ENCODE results near the gene GPR18. TPM values are rescaled to one million over a fixed set of nuclear protein-coding genes. Genes with fewer than 3 reads are reported as not detected.
A peak's percentile ranks its signal among the peaks of the same experiment; 100 is the strongest.

The GPR18 gene
- total and polyA plus RNA-seq, 7 donors = 0.01 to 0.27 TPM; not detected in 5

- no peaks in the 10 kb centered on the region for H3K27me3 ChIP-seq (ENCODE audit: insufficient read depth in 3 of 3, low read length in 2 of 3)
- no peaks in the 10 kb centered on the region for H3K36me3 ChIP-seq (ENCODE audit: insufficient read depth in 1 of 2, low read depth in 1 of 2)
- H3K27ac ChIP-seq = peak overlapping the region; percentile 25
- H3K4me1 ChIP-seq = peaks cover 71% of the 10 kb centered on the region
- no peaks in the 10 kb centered on the region for H3K9me3 ChIP-seq
- H3K4me3 ChIP-seq = no peak overlapping the region
- intact Hi-C loops (cut with DNase I) = loop anchor here in 1 of 2 donors (5.0 kb wide), 1 partner anchor 37 kb away; no protein-coding TSS in a partner anchor
- no peak for ATAC-seq
- WGBS, 3 donors = 47 to 60% (median 57%) methylated on average over 4 of the region's 4 CpGs
- no peak for DNase-seq
- no peak for TF ChIP-seq CTCF (IDR thresholded peaks at IDR 0.05)
Measured at GRCh38 chr13:99225078-99225477, 33.1 kb downstream of the GPR18 start.

- ATAC-seq = no peak
- intact Hi-C loops (cut with DNase I) = no loop called here
- no peak for DNase-seq
- Histone ChIP-seq H3K36me3 (ENCODE audit: insufficient read depth in 1 of 2, low read depth in 1 of 2) (no peaks in the 10 kb centered on the region), H3K27me3 (ENCODE audit: insufficient read depth in 3 of 3, low read length in 2 of 3) (no peaks in the 10 kb centered on the region), H3K9me3 (no peaks in the 10 kb centered on the region), H3K27ac (peak overlapping the region; percentile 77), H3K4me1 (peaks cover 71% of the 10 kb centered on the region), H3K4me3 (no peak overlapping the region)
- 55 to 83% (median 76%) methylated on average over 2 of the region's 2 CpGs for WGBS, 3 donors
- TF ChIP-seq CTCF (IDR thresholded peaks at IDR 0.05) = no peak
Measured at GRCh38 chr13:99224021-99224420, 34.2 kb downstream of the GPR18 start.

GRCh38 chr13:99223587-99223986 is 34.6 kb downstream of the GPR18 start:
- no peaks in the 10 kb centered on the region for H3K27me3 ChIP-seq (ENCODE audit: insufficient read depth in 3 of 3, low read length in 2 of 3)
- 55 to 71% (median 58%) methylated on average over 1 of the region's 1 CpG for WGBS, 3 donors
- H3K4me1 ChIP-seq = peaks cover 71% of the 10 kb centered on the region
- no peaks in the 10 kb centered on the region for H3K9me3 ChIP-seq
- H3K27ac ChIP-seq = peak overlapping the region; percentile 77
- ATAC-seq (no peak), DNase-seq (no peak)
- H3K4me3 ChIP-seq = no peak overlapping the region
- TF ChIP-seq CTCF (IDR thresholded peaks at IDR 0.05) = no peak
- intact Hi-C loops (cut with DNase I) = no loop called here
- no peaks in the 10 kb centered on the region for H3K36me3 ChIP-seq (ENCODE audit: insufficient read depth in 1 of 2, low read depth in 1 of 2)

GRCh38 chr13:99221567-99222239 is 36.5 kb downstream of the GPR18 start:
- Histone ChIP-seq H3K27me3 (ENCODE audit: insufficient read depth in 3 of 3, low read length in 2 of 3) (no peaks in the 10 kb centered on the region), H3K4me1 (peaks cover 73% of the 10 kb centered on the region), H3K36me3 (ENCODE audit: insufficient read depth in 1 of 2, low read depth in 1 of 2) (no peaks in the 10 kb centered on the region), H3K27ac (peak overlapping the region; percentile 77), H3K9me3 (no peaks in the 10 kb centered on the region), H3K4me3 (peak overlapping the region; percentile 47)
- no peak for DNase-seq
- peak; percentile 75 to 84 (median 80) for ATAC-seq
- intact Hi-C loops (cut with DNase I) = no loop called here
- WGBS, 3 donors = 32 to 49% (median 36%) methylated on average over 8 of the region's 8 CpGs
- no peak for TF ChIP-seq CTCF (IDR thresholded peaks at IDR 0.05)
